CD8-positive, alpha-beta memory T cell (primary cell): ENCODE measurements around the gene RAD52. TPM values are rescaled to one million over a fixed set of nuclear protein-coding genes. Genes with fewer than 3 reads are reported as not detected.

Experiments
- CTCF ChIA-PET: fragments of 350-600 bp; sonication (Branson Sonifier 250); formaldehyde crosslinking; loops from one replicate; lab custom pipeline; 2021; ENCODE audit warnings: antibody characterized with exemption; lab: Charles Lee
- POLR2A ChIA-PET: fragments of 350-600 bp; sonication (Branson Sonifier 250); formaldehyde crosslinking; loops from one replicate; lab custom pipeline; 2021; ENCODE audit warnings: antibody characterized with exemption; lab: Charles Lee
- DNase-seq, 5 donors: peaks; one replicate each; pipeline versions ENCODE4 v3.0.0 to v3.0.0-alpha.2; 2020 to 2022; ENCODE audit warnings: mixed read lengths in 1 of 5
- H3K27ac ChIP-seq: one replicate; pipeline ENCODE4 v1.7.0; 2013; ENCODE audit warnings: low read depth, mild to moderate bottlenecking, low read length, moderate library complexity
- H3K27me3 ChIP-seq: 2 replicates; pipeline ENCODE4 v1.7.0; 2013; ENCODE audit warnings: low read length, mild to moderate bottlenecking; ENCODE audit not compliant: insufficient read depth, poor library complexity, severe bottlenecking
- H3K36me3 ChIP-seq: 2 replicates; pipeline ENCODE4 v1.7.0; 2013; ENCODE audit warnings: mild to moderate bottlenecking, low read length, moderate library complexity; ENCODE audit not compliant: insufficient read depth
- H3K4me1 ChIP-seq: 2 replicates; pipeline ENCODE4 v1.7.0; 2013; ENCODE audit warnings: mild to moderate bottlenecking, low read length, moderate library complexity; ENCODE audit not compliant: insufficient read depth
- H3K4me3 ChIP-seq: 2 replicates; pipeline ENCODE4 v1.7.0; 2013; ENCODE audit warnings: mild to moderate bottlenecking, low read length
- H3K9me3 ChIP-seq: 2 replicates; pipeline ENCODE4 v1.7.0; 2013; ENCODE audit warnings: mild to moderate bottlenecking, low read length
- H3K27ac Mint-ChIP-seq, 8 donors: one replicate each; pipeline ENCODE4 v1.8.0; 2020 to 2021; ENCODE audit warnings: mixed read lengths in 8 of 8, mild to moderate bottlenecking in 6 of 8, inconsistent platforms in 3 of 8, moderate library complexity in 3 of 8
- H3K27me3 Mint-ChIP-seq, 2 donors: one replicate each; pipeline ENCODE4 v1.8.0; 2020 to 2021; ENCODE audit warnings: mixed read lengths in 2 of 2, mild to moderate bottlenecking in 1 of 2, moderate library complexity in 1 of 2
- H3K36me3 Mint-ChIP-seq, 3 donors: one replicate each; pipeline ENCODE4 v1.8.0; 2020 to 2021; ENCODE audit warnings: mixed read lengths in 3 of 3, inconsistent platforms in 1 of 3, mild to moderate bottlenecking in 1 of 3
- H3K4me1 Mint-ChIP-seq, 3 donors: one replicate each; pipeline ENCODE4 v1.8.0; 2020 to 2021; ENCODE audit warnings: mixed read lengths in 3 of 3, inconsistent platforms in 1 of 3, mild to moderate bottlenecking in 1 of 3
- H3K4me3 Mint-ChIP-seq, 7 donors: one replicate each; pipeline ENCODE4 v1.8.0; 2020 to 2021; ENCODE audit warnings: mixed read lengths in 7 of 7, mild to moderate bottlenecking in 6 of 7, moderate library complexity in 4 of 7, inconsistent platforms in 2 of 7
- H3K9me3 Mint-ChIP-seq, 5 donors: one replicate each; pipeline ENCODE4 v1.8.0; 2020 to 2022; ENCODE audit warnings: mixed read lengths in 5 of 5, mild to moderate bottlenecking in 3 of 5, moderate library complexity in 2 of 5, inconsistent platforms in 1 of 5
- polyA plus RNA-seq: library from polyadenylated mRNA; unstranded; fragments of 300-500 nt; fragmentation: Illumina TruSeq; gene quantifications from one replicate; pipeline ENCODE4 v1.2.3, GENCODE V29; 2021
- total RNA-seq, 2 experiments: library from RNA; stranded (reverse); gene quantifications; one replicate each; pipeline ENCODE4 v1.2.3, GENCODE V29; 2021

The RAD52 gene
- total and polyA plus RNA-seq, 3 experiments from 2014 or later, result 4.1 to 13.8 (median 13.2) TPM

- ChIA-PET POLR2A (no interaction called here), CTCF (no interaction called here)
- Histone ChIP-seq H3K27ac (no peak overlapping the region), H3K4me1 (no peaks in the 10 kb centered on the region), H3K27me3 (no peaks in the 10 kb centered on the region), H3K9me3 (no peaks in the 10 kb centered on the region), H3K36me3 (peaks cover 12% of the 10 kb centered on the region), H3K4me3 (no peak overlapping the region)
- H3K4me1 Mint-ChIP-seq, result no peaks in the 10 kb centered on the region
- H3K36me3 Mint-ChIP-seq, result peaks cover 9 to 62% (median 14%) of the 10 kb centered on the region in 3 donors
- DNase-seq, result no peak
- H3K27me3 Mint-ChIP-seq, result no peaks in the 10 kb centered on the region
- peak overlapping the region in 4 of 8 donors; percentile 6 to 60 (median 34) for H3K27ac Mint-ChIP-seq
- no peak overlapping the region for H3K4me3 Mint-ChIP-seq
- no peaks in the 10 kb centered on the region for H3K9me3 Mint-ChIP-seq
These were observed 27.2 kb downstream of the RAD52 start for GRCh38 chr12:922285-922684.

- Histone ChIP-seq H3K9me3 (no peaks in the 10 kb centered on the region), H3K27ac (no peak overlapping the region), H3K4me3 (no peak overlapping the region), H3K27me3 (no peaks in the 10 kb centered on the region), H3K4me1 (no peaks in the 10 kb centered on the region), H3K36me3 (peaks cover 22% of the 10 kb centered on the region)
- no peak overlapping the region for H3K4me3 Mint-ChIP-seq
- POLR2A ChIA-PET, result interaction anchor here (0.5 kb wide), 1 partner anchor 92 kb away, joined by 6 read pairs; no protein-coding TSS in a partner anchor
- peaks cover 6 to 65% (median 16%) of the 10 kb centered on the region in 3 donors for H3K36me3 Mint-ChIP-seq
- CTCF ChIA-PET, result no interaction called here
- no peaks in the 10 kb centered on the region for H3K9me3 Mint-ChIP-seq
- no peaks in the 10 kb centered on the region for H3K27me3 Mint-ChIP-seq
- no peak for DNase-seq
- H3K4me1 Mint-ChIP-seq, result peaks cover 4 to 6% (median 6%) of the 10 kb centered on the region in 3 donors
- peak overlapping the region in 4 of 8 donors; percentile 19 to 72 (median 44) for H3K27ac Mint-ChIP-seq
These were observed 28.8 kb downstream of the RAD52 start for GRCh38 chr12:920676-921075.

- Histone ChIP-seq H3K36me3 (peaks cover 30% of the 10 kb centered on the region), H3K27me3 (no peaks in the 10 kb centered on the region), H3K4me1 (peaks cover 10% of the 10 kb centered on the region), H3K4me3 (no peak overlapping the region), H3K27ac (no peak overlapping the region), H3K9me3 (no peaks in the 10 kb centered on the region)
- Mint-ChIP-seq H3K4me3 (no peak overlapping the region), H3K27me3 (no peaks in the 10 kb centered on the region), H3K36me3 (peaks cover 0 to 78% (median 19%) of the 10 kb centered on the region in 3 donors), H3K27ac (peak overlapping the region in 5 of 8 donors; percentile 15 to 75 (median 56)), H3K4me1 (peaks cover 21 to 24% (median 24%) of the 10 kb centered on the region in 3 donors), H3K9me3 (no peaks in the 10 kb centered on the region)
- ChIA-PET CTCF (interaction anchor here (1.9 kb wide), 1 partner anchor 33 kb away, joined by 5 read pairs; the partner anchor contains the start of gene RAD52), POLR2A (no interaction called here)
- no peak for DNase-seq
These were observed 32.6 kb downstream of the RAD52 start for GRCh38 chr12:916712-917445.

- peak in 1 of 5 donors; percentile 15 for DNase-seq
- Histone ChIP-seq H3K4me1 (peaks cover 10% of the 10 kb centered on the region), H3K27me3 (no peaks in the 10 kb centered on the region), H3K4me3 (no peak overlapping the region), H3K27ac (no peak overlapping the region), H3K9me3 (no peaks in the 10 kb centered on the region), H3K36me3 (peaks cover 31% of the 10 kb centered on the region)
- POLR2A ChIA-PET, result no interaction called here
- H3K4me1 Mint-ChIP-seq, result peaks cover 21 to 24% (median 24%) of the 10 kb centered on the region in 3 donors
- no peaks in the 10 kb centered on the region for H3K9me3 Mint-ChIP-seq
- CTCF ChIA-PET, result interaction anchor here (1.9 kb wide), 1 partner anchor 33 kb away, joined by 7 read pairs; the partner anchor contains the start of gene RAD52
- no peaks in the 10 kb centered on the region for H3K27me3 Mint-ChIP-seq
- peaks cover 0 to 81% (median 19%) of the 10 kb centered on the region in 3 donors for H3K36me3 Mint-ChIP-seq
- peak overlapping the region in 1 of 7 donors; percentile 14 for H3K4me3 Mint-ChIP-seq
- peak overlapping the region in 3 of 8 donors; percentile 50 to 85 (median 61) for H3K27ac Mint-ChIP-seq
These were observed 33.3 kb downstream of the RAD52 start for GRCh38 chr12:916240-916639.

GRCh38 chr12:915090-915489 lies 34.4 kb downstream of the RAD52 start:
- Mint-ChIP-seq H3K27me3 (no peaks in the 10 kb centered on the region), H3K4me3 (no peak overlapping the region), H3K4me1 (peaks cover 21 to 24% (median 24%) of the 10 kb centered on the region in 3 donors), H3K36me3 (peaks cover 0 to 83% (median 18%) of the 10 kb centered on the region in 3 donors), H3K27ac (peak overlapping the region in 7 of 8 donors; percentile 48 to 77 (median 66)), H3K9me3 (no peaks in the 10 kb centered on the region)
- peaks cover 10% of the 10 kb centered on the region for H3K4me1 ChIP-seq
- CTCF ChIA-PET, result interaction anchor here (0.9 to 1.9 kb wide), 2 partner anchors 34 to 473 kb away, joined by 3 to 7 read pairs; partner anchors contain the start of gene RAD52
- H3K27ac ChIP-seq, result no peak overlapping the region
- DNase-seq, result no peak
- H3K36me3 ChIP-seq, result peaks cover 39% of the 10 kb centered on the region
- no peaks in the 10 kb centered on the region for H3K9me3 ChIP-seq
- POLR2A ChIA-PET, result no interaction called here
- no peak overlapping the region for H3K4me3 ChIP-seq
- no peaks in the 10 kb centered on the region for H3K27me3 ChIP-seq

- Mint-ChIP-seq H3K27ac (peak overlapping the region in 6 of 8 donors; percentile 15 to 77 (median 66)), H3K36me3 (peaks cover 0 to 89% (median 26%) of the 10 kb centered on the region in 3 donors)
These were observed 35.4 kb downstream of the RAD52 start for GRCh38 chr12:913919-914698.

GRCh38 chr12:912466-913235 lies 36.8 kb downstream of the RAD52 start:
- CTCF ChIA-PET, result interaction anchor here (1.2 to 1.3 kb wide), 2 partner anchors 37 to 205 kb away, joined by 3 to 4 read pairs; partner anchors contain the start of gene RAD52
- POLR2A ChIA-PET, result no interaction called here

More at GRCh38 chr12:913919-914698, 35.4 kb downstream of the RAD52 start:
- Mint-ChIP-seq H3K4me3 (no peak overlapping the region), H3K4me1 (peaks cover 21 to 24% (median 24%) of the 10 kb centered on the region in 3 donors), H3K9me3 (no peaks in the 10 kb centered on the region), H3K27me3 (no peaks in the 10 kb centered on the region)
- Histone ChIP-seq H3K27ac (peak overlapping the region; percentile 6), H3K27me3 (no peaks in the 10 kb centered on the region), H3K4me1 (peaks cover 10% of the 10 kb centered on the region), H3K4me3 (no peak overlapping the region), H3K9me3 (no peaks in the 10 kb centered on the region), H3K36me3 (peaks cover 47% of the 10 kb centered on the region)
- POLR2A ChIA-PET, result no interaction called here
- no peak for DNase-seq
- CTCF ChIA-PET, result interaction anchor here (0.9 to 1.9 kb wide), 3 partner anchors 35 to 472 kb away, joined by 3 to 7 read pairs (median 4); partner anchors contain the start of gene RAD52

More at GRCh38 chr12:912466-913235, 36.8 kb downstream of the RAD52 start:
- Mint-ChIP-seq H3K9me3 (no peaks in the 10 kb centered on the region), H3K27ac (peak overlapping the region in 2 of 8 donors; percentile 42 to 73), H3K27me3 (no peaks in the 10 kb centered on the region), H3K4me1 (peaks cover 21 to 24% (median 24%) of the 10 kb centered on the region in 3 donors), H3K36me3 (peaks cover 6 to 91% (median 30%) of the 10 kb centered on the region in 3 donors), H3K4me3 (no peak overlapping the region)
- Histone ChIP-seq H3K4me3 (no peak overlapping the region), H3K27me3 (no peaks in the 10 kb centered on the region), H3K27ac (no peak overlapping the region), H3K9me3 (no peaks in the 10 kb centered on the region), H3K36me3 (peaks cover 60% of the 10 kb centered on the region), H3K4me1 (peaks cover 10% of the 10 kb centered on the region)
- DNase-seq, result no peak
